HCT116 (cell line): ENCODE data around the gene HAPSTR1. TPM values are rescaled to one million over a fixed set of nuclear protein-coding genes. Genes with fewer than 3 reads are reported as not detected.

Experiments
- ATAC-seq: fragments of 200-7000 bp; cut with Tn5 transposase; 2 replicates; pipeline ENCODE4 v1.9.1; 2020; ENCODE audit warnings: mild to moderate bottlenecking, moderate library complexity
- BruUV-seq: library from RNA; stranded (reverse); fragments of 400-500 nt; replicated peaks from 2 replicates; lab custom pipeline; 2021; lab: Mats Ljungman, UMichigan
- CTCF ChIA-PET: fragments of 300-600 bp; sonication (Branson Sonifier 250); formaldehyde crosslinking; loops from one replicate; lab custom pipeline; 2021; ENCODE audit warnings: antibody characterized with exemption; lab: Charles Lee
- POLR2A ChIA-PET: fragments of 300-600, 350-600 bp; sonication (Branson Sonifier 250); formaldehyde crosslinking; loops from one replicate; lab custom pipeline; 2021; ENCODE audit warnings: antibody characterized with exemption; lab: Charles Lee
- RAD21 ChIA-PET, 2 experiments: fragments of 300-600 bp; sonication (Branson Sonifier 250); formaldehyde crosslinking; loops; one replicate each; lab custom pipeline; 2023; ENCODE audit warnings: low total read pairs in 2 of 2; ENCODE audit not compliant: uncharacterized antibody in 2 of 2, unreplicated experiment in 2 of 2, low non-redundant PET in 1 of 2; lab: Charles Lee
- DNase-seq: peaks from one replicate; pipeline ENCODE4 v3.0.0-alpha.2; 2010; ENCODE audit warnings: low read depth, low spot score
- H2AFZ ChIP-seq: fragments of 200-600 bp; shearing (Covaris generic), sonication (generic); 2 replicates; pipeline ENCODE4 v1.6.1; 2017; ENCODE audit warnings: low read depth, mixed run types, mixed read lengths, antibody characterized with exemption, low read length; ENCODE audit not compliant: poor library complexity, severe bottlenecking
- H3K27ac ChIP-seq: 2 replicates; pipeline ENCODE4 v1.5.1; 2012; ENCODE audit warnings: low read depth, low read length
- H3K27me3 ChIP-seq: fragments of 200-600 bp; sonication (generic); 2 replicates; pipeline ENCODE4 v1.6.1; 2016; ENCODE audit warnings: mixed run types, low read length, mixed read lengths; ENCODE audit not compliant: insufficient read depth
- H3K36me3 ChIP-seq, 2 experiments: fragments of 200-500 bp in 1 of 2; fragments of 200-600 bp in 1 of 2; sonication (Bioruptor generic) in 1 of 2; sonication (generic) in 1 of 2; 2 replicates each; pipeline versions ENCODE4 v1.5.1 to v1.6.1; 2014 to 2016; ENCODE audit warnings: low read length in 2 of 2, inconsistent platforms in 1 of 2, mixed read lengths in 1 of 2, mixed run types in 1 of 2; ENCODE audit not compliant: insufficient read depth in 2 of 2, control insufficient read depth in 1 of 2
- H3K4me1 ChIP-seq, 2 experiments: fragments of 200-600 bp in 1 of 2; sonication (generic) in 1 of 2; 2 replicates each; pipeline versions ENCODE4 v1.5.1 to v1.6.1; 2012 to 2017; ENCODE audit warnings: low read length in 2 of 2, inconsistent platforms in 1 of 2, mild to moderate bottlenecking in 1 of 2, mixed read lengths in 1 of 2, mixed run types in 1 of 2, moderate library complexity in 1 of 2; ENCODE audit not compliant: insufficient read depth in 2 of 2, control insufficient read depth in 1 of 2
- H3K4me2 ChIP-seq: fragments of 200-600 bp; sonication (generic); 2 replicates; pipeline ENCODE4 v1.6.1; 2017; ENCODE audit warnings: mixed run types, low read length, mixed read lengths
- H3K4me3 ChIP-seq, 2 experiments: fragments of 200-600 bp in 1 of 2; sonication (generic) in 1 of 2; replicated peaks in 1 of 2; 2 replicates each; pipeline ENCODE4 v1.5.1; 2011 to 2016; ENCODE audit warnings: low read length in 2 of 2, control low read depth in 1 of 2, low read depth in 1 of 2, mild to moderate bottlenecking in 1 of 2, mixed read lengths in 1 of 2, mixed run types in 1 of 2
- H3K79me2 ChIP-seq: fragments of 200-600 bp; sonication (generic); 2 replicates; pipeline ENCODE4 v1.6.1; 2017; ENCODE audit warnings: mild to moderate bottlenecking, mixed run types, low read length, moderate library complexity, mixed read lengths; ENCODE audit not compliant: insufficient read depth
- H3K9ac ChIP-seq: fragments of 200-600 bp; sonication (generic); 2 replicates; pipeline ENCODE4 v1.6.1; 2016; ENCODE audit warnings: low read length, mixed read lengths
- H3K9me2 ChIP-seq: fragments of 200-600 bp; sonication (generic), shearing (Covaris generic); 2 replicates; pipeline ENCODE4 v1.6.1; 2017; ENCODE audit warnings: mixed run types, mild to moderate bottlenecking, moderate library complexity; ENCODE audit not compliant: insufficient read depth
- H3K9me3 ChIP-seq, 2 experiments: fragments of 200-500 bp in 1 of 2; fragments of 200-600 bp in 1 of 2; sonication (Bioruptor generic) in 1 of 2; sonication (generic) in 1 of 2; 2 replicates each; pipeline ENCODE4 v1.6.1; 2014 to 2017; ENCODE audit warnings: low read length in 2 of 2, mixed read lengths in 2 of 2, inconsistent platforms in 1 of 2, low read depth in 1 of 2, mild to moderate bottlenecking in 1 of 2, mixed run types in 1 of 2, moderate library complexity in 1 of 2; ENCODE audit not compliant: control insufficient read depth in 1 of 2, insufficient read depth in 1 of 2
- H4K20me1 ChIP-seq: fragments of 200-600 bp; sonication (generic), shearing (Covaris generic); 2 replicates; pipeline ENCODE4 v1.6.1; 2017; ENCODE audit warnings: mixed run types, mild to moderate bottlenecking, moderate library complexity; ENCODE audit not compliant: insufficient read depth
- EZH2phosphoT487 ChIP-seq: fragments of 200-600 bp; IDR thresholded peaks from 2 replicates; pipeline ENCODE4 v1.6.1; 2018; ENCODE audit warnings: antibody characterized with exemption, borderline replicate concordance
- POLR2AphosphoS5 ChIP-seq: IDR thresholded peaks from 2 replicates; pipeline ENCODE4 v1.6.1; 2011; ENCODE audit warnings: mild to moderate bottlenecking, low read depth, low read length, moderate library complexity
- RAD21 ChIP-seq: IDR thresholded peaks from 2 replicates; pipeline ENCODE4 v1.6.1; 2012; ENCODE audit warnings: low read depth, mild to moderate bottlenecking
- REST ChIP-seq: IDR thresholded peaks from 2 replicates; pipeline ENCODE4 v1.6.1; 2012; ENCODE audit warnings: low read depth
- SIN3A ChIP-seq: IDR thresholded peaks from 2 replicates; pipeline ENCODE4 v1.6.1; 2012; ENCODE audit warnings: low read depth
- SP1 ChIP-seq: IDR thresholded peaks from 2 replicates; pipeline ENCODE4 v1.6.1; 2012; ENCODE audit warnings: low read depth
- SRF ChIP-seq: IDR thresholded peaks from 2 replicates; pipeline ENCODE4 v1.6.1; 2012; ENCODE audit warnings: low read depth
- TCF7L2 ChIP-seq: IDR thresholded peaks from 2 replicates; pipeline ENCODE4 v1.7.0; 2011; ENCODE audit warnings: borderline replicate concordance, inconsistent platforms; ENCODE audit not compliant: insufficient read depth, insufficient read length; ENCODE audit errors: extremely low read depth
- intact Hi-C: fragments of 100-400 bp; cut with micrococcal nuclease; formaldehyde crosslinking; loops from 2 replicates; pipeline ENCODE4 v1.10.0; 2022
- total RNA-seq: library from RNA; stranded (reverse); gene quantifications from one replicate; pipeline ENCODE4 v1.2.1, GENCODE V29; 2021; ENCODE audit not compliant: unreplicated experiment
- TF ChIP-seq, protein P1 (sequence below): IDR thresholded peaks from 2 replicates; pipeline ENCODE4 v1.6.1; 2012
- TF ChIP-seq, protein P2 (sequence below): IDR thresholded peaks from 2 replicates; pipeline ENCODE4 v1.6.1; 2011; ENCODE audit warnings: mild to moderate bottlenecking, low read length, moderate library complexity; ENCODE audit not compliant: insufficient replicate concordance; ENCODE audit errors: extremely low read depth

The HAPSTR1 gene
- total RNA-seq, 1 experiment from 2014 or later = 54.9 TPM

DNA sequence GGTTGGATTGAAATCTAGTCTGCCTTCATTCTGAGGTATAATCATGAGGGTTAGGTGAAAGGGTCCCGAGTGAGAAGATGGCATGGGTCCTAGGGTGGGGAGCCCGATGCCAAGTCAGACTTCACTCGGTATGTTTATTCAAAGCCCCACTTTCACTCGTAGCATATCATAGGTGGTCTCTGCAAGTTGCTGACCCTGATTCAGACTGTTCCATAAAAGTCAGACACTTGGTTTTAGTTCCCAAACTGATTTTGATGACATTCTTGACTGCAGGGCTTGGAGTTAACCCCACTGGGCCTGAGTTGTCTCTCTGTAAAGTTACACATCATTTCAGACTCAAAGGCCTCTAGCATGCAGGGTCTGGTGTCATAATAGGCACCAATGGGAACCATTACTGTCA, 17.8 kb downstream of the HAPSTR1 start:
- no TSS peak for BruUV-seq
- Histone ChIP-seq H2AFZ (no peak overlapping the region), H3K27me3 (no peaks in the 10 kb centered on the region), H3K4me2 (no peak overlapping the region), H3K36me3 (peaks cover 33 to 43% of the 10 kb centered on the region in 2 experiments), H3K79me2 (peaks cover 100% of the 10 kb centered on the region), H3K27ac (no peak overlapping the region), H3K4me3 (no peak overlapping the region), H3K9me2 (no peaks in the 10 kb centered on the region), H3K4me1 (peaks cover 0 to 20% of the 10 kb centered on the region in 2 experiments; a peak in 2 of 4 replicates), H3K9ac (no peak overlapping the region), H4K20me1 (peaks cover 58% of the 10 kb centered on the region), H3K9me3 (no peaks in the 10 kb centered on the region)
- TF ChIP-seq, protein P1, sequence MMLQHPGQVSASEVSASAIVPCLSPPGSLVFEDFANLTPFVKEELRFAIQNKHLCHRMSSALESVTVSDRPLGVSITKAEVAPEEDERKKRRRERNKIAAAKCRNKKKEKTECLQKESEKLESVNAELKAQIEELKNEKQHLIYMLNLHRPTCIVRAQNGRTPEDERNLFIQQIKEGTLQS = no peak
- DNase-seq (no peak), ATAC-seq (no peak)
- RAD21 ChIA-PET = no interaction called here
- POLR2A ChIA-PET = interaction anchor here (1.6 kb wide), 1 partner anchor 9 kb away, joined by 3 read pairs; no protein-coding TSS in a partner anchor
- intact Hi-C loops = no loop called here
- CTCF ChIA-PET = no interaction called here

DNA sequence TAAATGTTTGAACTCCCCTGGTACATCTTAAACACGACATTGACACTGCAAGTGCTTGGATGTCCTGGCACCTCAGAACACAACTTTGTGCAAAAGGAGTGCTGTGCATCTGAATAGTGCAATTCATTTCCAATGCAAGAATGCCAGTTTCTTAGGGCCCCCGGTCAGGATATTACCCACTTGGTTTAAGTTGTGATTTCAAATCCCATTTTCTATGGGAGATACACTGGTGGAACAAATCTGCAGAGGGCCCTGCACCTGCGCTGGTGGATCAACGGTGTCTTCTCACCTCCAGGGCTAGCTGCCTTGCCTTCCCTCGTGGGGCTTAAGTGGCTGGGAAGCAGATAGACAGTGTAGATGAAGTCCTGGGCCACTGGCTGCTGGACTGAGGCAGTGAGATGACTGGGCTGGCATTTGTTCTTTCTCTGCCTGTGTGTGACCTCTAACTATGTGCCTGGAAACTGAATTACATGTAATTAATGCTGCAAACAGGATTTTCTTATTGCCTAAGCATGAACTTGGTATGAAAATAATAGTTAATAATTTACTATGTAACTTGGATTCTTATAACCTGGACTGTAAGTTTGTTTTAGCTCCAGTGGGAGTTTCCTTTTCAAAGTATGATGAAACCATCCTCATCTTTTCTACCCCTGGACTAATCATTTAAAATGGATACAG, 20.9 kb downstream of the HAPSTR1 start:
- TF ChIP-seq SRF (no peak), EZH2phosphoT487 (no peak), POLR2AphosphoS5 (no peak), REST (no peak), SP1 (no peak), TCF7L2 (no peak), RAD21 (no peak), SIN3A (no peak)
- TF ChIP-seq, protein P1 = no peak
- TF ChIP-seq, protein P2, sequence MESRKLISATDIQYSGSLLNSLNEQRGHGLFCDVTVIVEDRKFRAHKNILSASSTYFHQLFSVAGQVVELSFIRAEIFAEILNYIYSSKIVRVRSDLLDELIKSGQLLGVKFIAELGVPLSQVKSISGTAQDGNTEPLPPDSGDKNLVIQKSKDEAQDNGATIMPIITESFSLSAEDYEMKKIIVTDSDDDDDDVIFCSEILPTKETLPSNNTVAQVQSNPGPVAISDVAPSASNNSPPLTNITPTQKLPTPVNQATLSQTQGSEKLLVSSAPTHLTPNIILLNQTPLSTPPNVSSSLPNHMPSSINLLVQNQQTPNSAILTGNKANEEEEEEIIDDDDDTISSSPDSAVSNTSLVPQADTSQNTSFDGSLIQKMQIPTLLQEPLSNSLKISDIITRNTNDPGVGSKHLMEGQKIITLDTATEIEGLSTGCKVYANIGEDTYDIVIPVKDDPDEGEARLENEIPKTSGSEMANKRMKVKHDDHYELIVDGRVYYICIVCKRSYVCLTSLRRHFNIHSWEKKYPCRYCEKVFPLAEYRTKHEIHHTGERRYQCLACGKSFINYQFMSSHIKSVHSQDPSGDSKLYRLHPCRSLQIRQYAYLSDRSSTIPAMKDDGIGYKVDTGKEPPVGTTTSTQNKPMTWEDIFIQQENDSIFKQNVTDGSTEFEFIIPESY = no peak
- H3K79me2 ChIP-seq = peaks cover 100% of the 10 kb centered on the region
- no peak overlapping the region for H3K27ac ChIP-seq
- no peaks in the 10 kb centered on the region for H3K27me3 ChIP-seq
- no peak overlapping the region for H3K4me2 ChIP-seq
- H2AFZ ChIP-seq = no peak overlapping the region
- intact Hi-C loops = no loop called here
- no peaks in the 10 kb centered on the region for H3K9me3 ChIP-seq
- no peak overlapping the region for H3K9ac ChIP-seq
- DNase-seq = no peak
- no peak overlapping the region for H3K4me3 ChIP-seq
- no TSS peak for BruUV-seq
- peaks cover 55% of the 10 kb centered on the region for H4K20me1 ChIP-seq
- H3K36me3 ChIP-seq = peaks cover 16 to 37% of the 10 kb centered on the region in 2 experiments
- ChIA-PET RAD21 (no interaction called here), CTCF (no interaction called here), POLR2A (interaction anchor here (1.4 kb wide), 1 partner anchor 21 kb away, joined by 4 read pairs; the partner anchor contains the start of gene HAPSTR1)
- H3K9me2 ChIP-seq = no peaks in the 10 kb centered on the region
- H3K4me1 ChIP-seq = peaks cover 0 to 26% of the 10 kb centered on the region in 2 experiments; a peak in 2 of 4 replicates
- ATAC-seq = no peak
